Measurements from ENCODE around the gene ST6GALNAC3.

DNA sequence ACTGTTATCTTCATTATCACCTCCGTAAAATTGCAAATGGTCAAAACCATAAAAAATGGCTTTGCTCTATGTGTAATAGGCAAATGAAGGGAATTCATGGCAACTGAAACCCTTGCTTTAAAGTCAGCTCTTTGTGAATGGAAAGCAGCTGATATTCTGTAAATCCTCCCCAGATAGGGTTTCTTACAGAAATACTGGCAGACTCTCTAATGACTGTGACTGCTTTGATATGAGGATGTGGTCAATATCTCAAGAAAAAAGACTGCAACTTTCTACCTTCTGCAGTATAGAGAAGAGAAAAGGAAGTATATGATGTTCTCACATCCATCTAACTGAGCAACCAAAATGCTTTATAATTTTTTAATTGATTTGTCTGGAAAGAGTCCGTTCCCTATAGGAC lies 193.1 kb downstream of the ST6GALNAC3 start:
- TF ChIP-seq, protein P1, sequence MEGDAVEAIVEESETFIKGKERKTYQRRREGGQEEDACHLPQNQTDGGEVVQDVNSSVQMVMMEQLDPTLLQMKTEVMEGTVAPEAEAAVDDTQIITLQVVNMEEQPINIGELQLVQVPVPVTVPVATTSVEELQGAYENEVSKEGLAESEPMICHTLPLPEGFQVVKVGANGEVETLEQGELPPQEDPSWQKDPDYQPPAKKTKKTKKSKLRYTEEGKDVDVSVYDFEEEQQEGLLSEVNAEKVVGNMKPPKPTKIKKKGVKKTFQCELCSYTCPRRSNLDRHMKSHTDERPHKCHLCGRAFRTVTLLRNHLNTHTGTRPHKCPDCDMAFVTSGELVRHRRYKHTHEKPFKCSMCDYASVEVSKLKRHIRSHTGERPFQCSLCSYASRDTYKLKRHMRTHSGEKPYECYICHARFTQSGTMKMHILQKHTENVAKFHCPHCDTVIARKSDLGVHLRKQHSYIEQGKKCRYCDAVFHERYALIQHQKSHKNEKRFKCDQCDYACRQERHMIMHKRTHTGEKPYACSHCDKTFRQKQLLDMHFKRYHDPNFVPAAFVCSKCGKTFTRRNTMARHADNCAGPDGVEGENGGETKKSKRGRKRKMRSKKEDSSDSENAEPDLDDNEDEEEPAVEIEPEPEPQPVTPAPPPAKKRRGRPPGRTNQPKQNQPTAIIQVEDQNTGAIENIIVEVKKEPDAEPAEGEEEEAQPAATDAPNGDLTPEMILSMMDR (IDR thresholded peaks at IDR 0.05): no peak
- TF ChIP-seq EZH2phosphoT487 (IDR thresholded peaks at IDR 0.05): no peak
